HG03095 (cell line): Measurements from ENCODE around the gene KRT3.
"Not testable (repeated sequence)": the region's sequence is repeated elsewhere in the genome, so short reads cannot be mapped to it uniquely, and the experiment has no call there.

ENCODE experiments used
- ATAC-seq: cut with Tn5 transposase; IDR thresholded peaks from one replicate; pipeline ENCODE4 v1.9.1; 2021; ENCODE audit warnings: moderate library complexity; ENCODE audit not compliant: unreplicated experiment

KRT3 gene

DNA sequence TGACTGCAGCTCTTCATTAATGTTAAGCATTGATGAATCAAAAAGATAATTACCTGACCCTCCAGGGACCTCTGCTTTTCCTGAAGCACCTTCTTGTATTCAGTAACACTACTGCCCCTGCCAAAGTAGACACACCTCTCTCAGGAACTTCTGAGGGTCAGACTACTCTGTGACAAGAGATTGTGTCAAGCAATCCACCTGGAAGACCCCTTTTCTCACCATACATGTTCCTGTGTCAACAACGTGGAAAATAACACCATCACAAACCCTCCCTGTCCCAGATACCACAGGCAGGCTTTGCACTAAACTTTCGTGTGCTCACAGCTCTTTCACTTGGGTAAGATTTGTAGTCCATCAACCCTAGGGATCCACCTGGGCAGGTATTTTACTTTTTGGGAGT, 31.9 kb downstream of the KRT3 start:
- no peak for ATAC-seq

GRCh38 chr12:52763036-52763659, 32.8 kb downstream of the KRT3 start:
- ATAC-seq, result no peak

DNA sequence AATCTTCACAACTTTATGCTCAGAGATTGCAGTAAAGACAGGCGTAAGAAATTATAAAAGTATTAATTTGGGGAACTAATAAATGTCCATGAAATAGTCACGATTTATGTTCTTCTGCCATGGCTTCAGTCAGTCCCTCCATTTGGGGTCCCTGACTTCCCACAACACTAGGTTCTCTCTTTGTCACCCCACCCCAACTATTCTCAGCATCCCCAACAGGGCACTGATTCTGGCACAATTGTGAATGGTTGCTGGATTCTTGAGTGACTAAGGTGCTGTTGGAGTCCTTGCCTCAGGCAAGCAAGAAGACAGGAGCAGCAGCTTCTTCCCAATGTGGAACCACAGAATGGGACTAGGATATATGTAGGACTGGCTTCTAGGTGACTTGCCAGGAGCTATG, 34.1 kb downstream of the KRT3 start:
- no peak for ATAC-seq

DNA sequence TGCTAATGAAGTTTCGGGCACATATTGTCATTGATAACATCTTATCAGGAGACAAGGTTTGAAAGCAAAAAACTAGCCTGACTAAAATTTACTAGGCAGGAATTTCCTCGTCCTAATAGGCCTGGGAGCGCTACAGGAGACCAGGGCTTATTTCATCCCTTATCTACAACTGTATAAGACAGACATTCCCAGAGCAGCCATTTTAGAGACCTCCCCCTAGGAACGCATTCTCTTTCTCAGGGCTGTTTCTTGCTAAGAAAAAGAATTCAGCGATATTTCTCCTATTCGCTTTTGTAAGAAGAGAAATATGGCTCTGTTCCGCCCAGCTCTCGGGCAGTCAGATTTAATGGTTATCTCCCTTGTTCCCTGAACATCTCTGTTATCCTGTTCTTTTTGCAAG, 34.7 kb downstream of the KRT3 start:
- not testable (repeated sequence) for ATAC-seq

- ATAC-seq, result no peak
Observed at GRCh38 chr12:52760623-52761022, 35.3 kb downstream of the KRT3 start.

DNA sequence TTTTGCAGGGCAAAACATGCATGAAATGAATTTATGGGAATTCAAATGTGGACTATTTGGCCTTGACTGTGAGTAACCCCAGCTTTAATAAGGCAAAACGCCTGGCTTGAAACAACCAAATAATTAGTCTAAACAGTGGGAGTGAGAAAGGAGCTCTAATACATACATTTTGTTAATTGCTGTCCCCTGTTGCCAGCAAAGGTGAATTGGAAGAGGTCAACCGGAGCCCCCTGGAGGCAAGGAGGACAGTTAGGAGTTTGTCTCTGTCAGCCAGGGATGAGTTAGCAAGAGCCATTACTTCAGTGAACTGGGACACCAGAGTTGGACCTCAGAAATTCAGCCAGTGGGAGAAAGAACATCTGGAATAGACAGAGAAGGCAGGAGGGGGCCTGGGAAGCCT, 36.2 kb downstream of the KRT3 start:
- ATAC-seq, result no peak

DNA sequence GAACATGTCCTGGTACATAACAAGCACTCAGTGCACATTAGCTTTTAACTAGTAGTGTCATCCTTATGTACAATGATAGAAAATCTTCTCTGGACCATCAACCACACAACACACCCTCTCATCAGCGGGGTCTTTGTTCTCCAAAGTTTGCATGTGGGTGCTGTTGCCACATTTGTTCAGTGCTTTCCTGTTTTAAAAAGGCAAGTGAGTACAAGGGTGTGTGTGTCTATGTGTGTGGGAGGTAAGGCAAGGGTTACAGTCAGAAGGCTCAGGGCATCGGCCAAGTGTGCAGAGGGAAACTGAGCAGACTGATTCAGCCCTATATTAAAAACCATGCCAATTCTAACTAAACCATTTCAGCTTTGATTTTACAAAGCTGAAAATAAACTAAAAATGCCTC, 36.7 kb downstream of the KRT3 start:
- ATAC-seq, result no peak

GRCh38 chr12:52757449-52758176, 38.3 kb downstream of the KRT3 start:
- ATAC-seq, result no peak

- no peak for ATAC-seq
Observed at GRCh38 chr12:52756281-52756960, 39.5 kb downstream of the KRT3 start.

- ATAC-seq, result no peak
Observed at GRCh38 chr12:52755533-52755932, 40.4 kb downstream of the KRT3 start.

- no peak for ATAC-seq
Observed at GRCh38 chr12:52754135-52754534, 41.8 kb downstream of the KRT3 start.

- ATAC-seq, result no peak
Observed at GRCh38 chr12:52753283-52753682, 42.6 kb downstream of the KRT3 start.

- ATAC-seq, result no peak
Observed at GRCh38 chr12:52752516-52752915, 43.4 kb downstream of the KRT3 start.

- ATAC-seq, result no peak
Observed at GRCh38 chr12:52751795-52752194, 44.1 kb downstream of the KRT3 start.

GRCh38 chr12:52750532-52750931, 45.4 kb downstream of the KRT3 start:
- ATAC-seq, result not testable (repeated sequence)

- ATAC-seq, result no peak
Observed at GRCh38 chr12:52749827-52750226, 46.1 kb downstream of the KRT3 start.

- no peak for ATAC-seq
Observed at GRCh38 chr12:52748578-52748977, 47.3 kb downstream of the KRT3 start.

GRCh38 chr12:52745554-52745953, 50.4 kb downstream of the KRT3 start:
- no peak for ATAC-seq

DNA sequence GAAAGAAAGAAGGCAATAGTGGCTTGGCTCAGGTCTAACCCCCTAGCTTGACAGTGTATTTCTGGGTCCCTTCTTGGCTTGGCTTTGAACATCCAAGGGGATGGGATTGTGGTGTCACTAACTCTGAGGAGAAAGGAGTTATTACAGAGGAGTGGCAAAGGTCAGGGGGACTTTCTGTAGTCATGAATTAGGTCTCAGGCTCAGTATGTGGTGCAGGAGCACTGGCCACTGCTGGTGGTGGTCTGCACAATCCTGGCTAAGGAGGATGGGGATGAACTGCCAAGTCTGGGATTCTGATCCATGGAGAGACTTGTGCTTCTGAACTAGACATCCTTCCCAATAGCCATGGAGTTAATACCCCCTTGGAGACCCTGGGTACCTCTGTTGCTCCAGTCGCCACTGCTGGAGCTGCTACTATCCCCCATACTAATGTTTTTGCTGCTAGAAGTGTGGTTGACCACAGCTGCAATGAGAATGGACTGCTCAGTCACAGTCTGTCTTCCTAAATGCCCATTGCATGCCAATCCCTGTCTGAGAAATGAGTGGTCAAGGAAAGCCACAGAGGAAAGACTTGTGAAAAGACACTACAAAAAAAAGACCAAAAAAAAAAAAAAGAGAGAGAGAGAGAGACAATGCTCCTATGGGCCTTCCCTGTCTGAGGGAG, 51.3 kb downstream of the KRT3 start:
- ATAC-seq, result no peak

- no peak for ATAC-seq
Observed at GRCh38 chr12:52742822-52743457, 53.0 kb downstream of the KRT3 start.

- no peak for ATAC-seq
Observed at GRCh38 chr12:52742196-52742580, 53.7 kb downstream of the KRT3 start.
